DOHH2 (cell line): ENCODE results near the gene ESPN.

ENCODE experiments used
- EZH2phosphoT487 ChIP-seq: fragments of 200-600 bp; sonication (generic); IDR thresholded peaks from 2 replicates; pipeline ENCODE4 v1.6.1; 2017; ENCODE audit warnings: borderline replicate concordance, mild to moderate bottlenecking, antibody characterized with exemption, low read length, moderate library complexity, mixed read lengths
- TF ChIP-seq, protein P1 (sequence below): fragments of 200-600 bp; sonication (generic); IDR thresholded peaks from one replicate; pipeline ENCODE4 v1.5.1; 2014; ENCODE audit warnings: antibody characterized with exemption, mild to moderate bottlenecking, low read depth, low read length; ENCODE audit not compliant: poor library complexity, severe bottlenecking

DNA sequence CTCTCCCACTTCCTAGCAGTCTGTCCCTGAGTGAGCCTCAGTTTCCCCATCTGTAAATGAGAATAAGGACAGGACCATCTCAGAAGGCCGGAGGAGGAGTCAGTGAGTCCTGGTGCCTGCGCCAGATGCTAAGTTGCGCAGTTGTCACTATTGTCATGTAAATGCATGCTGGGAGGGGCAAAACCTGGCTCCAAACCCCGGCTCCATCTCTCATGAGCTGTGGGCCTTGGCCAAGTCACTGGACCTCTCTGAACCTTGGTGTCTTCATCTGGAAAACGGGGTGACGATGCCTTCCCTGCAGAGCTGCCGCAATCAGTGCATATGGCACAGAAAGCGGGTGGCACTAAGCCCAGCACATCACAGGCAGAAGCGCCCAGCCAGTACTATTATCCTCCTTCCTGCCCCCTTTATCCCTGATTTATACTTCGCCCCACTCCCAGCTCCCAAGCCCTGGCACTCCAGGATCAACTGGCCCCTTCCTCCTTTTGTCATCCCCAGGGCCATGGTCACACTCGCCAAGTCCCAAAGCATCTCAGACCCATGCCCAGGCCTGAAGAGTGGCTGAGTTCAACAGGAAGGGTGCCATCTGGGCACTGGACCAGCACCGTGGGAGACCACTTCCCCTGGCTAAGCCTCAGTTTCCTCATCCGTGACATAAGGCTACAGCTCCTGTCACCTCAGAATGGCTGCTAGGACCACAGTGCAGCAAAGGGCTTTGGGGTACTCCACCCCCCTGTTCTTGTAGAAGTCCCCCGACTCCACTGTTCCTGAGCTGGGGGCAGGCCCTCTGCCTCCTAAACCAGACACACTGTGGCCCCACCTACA is 71.2 kb downstream of the ESPN start:
- TF ChIP-seq, protein P1, sequence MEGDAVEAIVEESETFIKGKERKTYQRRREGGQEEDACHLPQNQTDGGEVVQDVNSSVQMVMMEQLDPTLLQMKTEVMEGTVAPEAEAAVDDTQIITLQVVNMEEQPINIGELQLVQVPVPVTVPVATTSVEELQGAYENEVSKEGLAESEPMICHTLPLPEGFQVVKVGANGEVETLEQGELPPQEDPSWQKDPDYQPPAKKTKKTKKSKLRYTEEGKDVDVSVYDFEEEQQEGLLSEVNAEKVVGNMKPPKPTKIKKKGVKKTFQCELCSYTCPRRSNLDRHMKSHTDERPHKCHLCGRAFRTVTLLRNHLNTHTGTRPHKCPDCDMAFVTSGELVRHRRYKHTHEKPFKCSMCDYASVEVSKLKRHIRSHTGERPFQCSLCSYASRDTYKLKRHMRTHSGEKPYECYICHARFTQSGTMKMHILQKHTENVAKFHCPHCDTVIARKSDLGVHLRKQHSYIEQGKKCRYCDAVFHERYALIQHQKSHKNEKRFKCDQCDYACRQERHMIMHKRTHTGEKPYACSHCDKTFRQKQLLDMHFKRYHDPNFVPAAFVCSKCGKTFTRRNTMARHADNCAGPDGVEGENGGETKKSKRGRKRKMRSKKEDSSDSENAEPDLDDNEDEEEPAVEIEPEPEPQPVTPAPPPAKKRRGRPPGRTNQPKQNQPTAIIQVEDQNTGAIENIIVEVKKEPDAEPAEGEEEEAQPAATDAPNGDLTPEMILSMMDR: no peak
- TF ChIP-seq EZH2phosphoT487: no peak
